Liver (tissue), 9 donors: ENCODE measurements around the gene APBA2. TPM values are rescaled to one million over a fixed set of nuclear protein-coding genes. Genes with fewer than 3 reads are reported as not detected.

Experiments used
- DNase-seq: peaks from one replicate; pipeline ENCODE4 v3.0.0-alpha.2; 2017; ENCODE audit warnings: low spot score
- H3K27ac ChIP-seq, 2 donors: one replicate each; pipeline ENCODE4 v1.7.0; 2013; ENCODE audit warnings: inconsistent platforms in 2 of 2, low read length in 2 of 2, control low read depth in 1 of 2, low read depth in 1 of 2, mild to moderate bottlenecking in 1 of 2
- H3K27me3 ChIP-seq, 4 donors: one replicate each; pipeline versions ENCODE4 v1.6.1 to v1.7.0; 2013; ENCODE audit warnings: low read length in 3 of 4, inconsistent platforms in 1 of 4, mild to moderate bottlenecking in 1 of 4, moderate library complexity in 1 of 4; ENCODE audit not compliant: control insufficient read depth in 4 of 4, insufficient read depth in 4 of 4
- H3K36me3 ChIP-seq, 4 donors: one replicate each; pipeline versions ENCODE4 v1.6.1 to v1.7.0; 2013; ENCODE audit warnings: low read length in 3 of 4, mild to moderate bottlenecking in 3 of 4, low read depth in 1 of 4, moderate library complexity in 1 of 4; ENCODE audit not compliant: control insufficient read depth in 4 of 4, insufficient read depth in 3 of 4
- H3K4me1 ChIP-seq, 4 donors: one replicate each; pipeline versions ENCODE4 v1.6.1 to v1.7.0; 2013; ENCODE audit warnings: low read length in 3 of 4, mild to moderate bottlenecking in 3 of 4, moderate library complexity in 1 of 4; ENCODE audit not compliant: control insufficient read depth in 4 of 4, insufficient read depth in 4 of 4
- H3K4me3 ChIP-seq, 3 donors: one replicate each; pipeline versions ENCODE4 v1.6.1 to v1.7.0; 2013; ENCODE audit warnings: low read length in 3 of 3, control low read depth in 1 of 3, low read depth in 1 of 3, mild to moderate bottlenecking in 1 of 3
- H3K9ac ChIP-seq, 2 donors: one replicate each; pipeline ENCODE4 v1.7.0; 2013; ENCODE audit warnings: low read length in 2 of 2, mild to moderate bottlenecking in 2 of 2, moderate library complexity in 2 of 2, control low read depth in 1 of 2, low read depth in 1 of 2
- H3K9me3 ChIP-seq, 4 donors: one replicate each; pipeline versions ENCODE4 v1.6.1 to v1.7.0; 2013; ENCODE audit warnings: low read length in 3 of 4; ENCODE audit not compliant: control insufficient read depth in 4 of 4
- ATF3 ChIP-seq: IDR thresholded peaks from 2 replicates; pipeline ENCODE4 v1.6.1; 2016; ENCODE audit warnings: antibody characterized with exemption
- CTCF ChIP-seq: fragments of 150-350 bp; IDR thresholded peaks from 2 replicates; pipeline ENCODE4 v1.5.1; 2017; ENCODE audit warnings: improper control_type of control experiment, low read depth, low read length; ENCODE audit not compliant: missing input control
- EGR1 ChIP-seq, 2 donors: IDR thresholded peaks; 2 replicates each; pipeline ENCODE4 v1.6.1; 2016 to 2018; ENCODE audit warnings: antibody characterized with exemption in 2 of 2, low read depth in 2 of 2
- FOXA1 ChIP-seq: IDR thresholded peaks from 2 replicates; pipeline ENCODE4 v1.6.1; 2016; ENCODE audit warnings: antibody characterized with exemption
- FOXA2 ChIP-seq: IDR thresholded peaks from 2 replicates; pipeline ENCODE4 v1.6.1; 2016; ENCODE audit warnings: antibody characterized with exemption
- GABPA ChIP-seq, 2 donors: IDR thresholded peaks in 1 of 2; conservative IDR thresholded peaks in 1 of 2; 2 replicates each; pipeline ENCODE4 v1.6.1; 2016; ENCODE audit warnings: antibody characterized with exemption in 2 of 2, mild to moderate bottlenecking in 1 of 2, moderate library complexity in 1 of 2
- HNF4A ChIP-seq, 2 donors: conservative IDR thresholded peaks; 2 replicates each; pipeline ENCODE4 v1.6.1; 2016; ENCODE audit warnings: antibody characterized with exemption in 2 of 2, mild to moderate bottlenecking in 2 of 2
- HNF4G ChIP-seq: IDR thresholded peaks from 2 replicates; pipeline ENCODE4 v1.6.1; 2016; ENCODE audit warnings: antibody characterized with exemption
- JUND ChIP-seq, 2 donors: IDR thresholded peaks; 2 replicates each; pipeline ENCODE4 v1.6.1; 2016; ENCODE audit warnings: antibody characterized with exemption in 2 of 2
- MAX ChIP-seq: IDR thresholded peaks from 2 replicates; pipeline ENCODE4 v1.6.1; 2016; ENCODE audit warnings: antibody characterized with exemption
- SP1 ChIP-seq: IDR thresholded peaks from 2 replicates; pipeline ENCODE4 v1.6.1; 2018; ENCODE audit warnings: antibody characterized with exemption, mild to moderate bottlenecking
- TAF1 ChIP-seq: conservative IDR thresholded peaks from 2 replicates; pipeline ENCODE4 v1.6.1; 2016; ENCODE audit warnings: antibody characterized with exemption, mild to moderate bottlenecking
- YY1 ChIP-seq: IDR thresholded peaks from 2 replicates; pipeline ENCODE4 v1.6.1; 2016; ENCODE audit warnings: antibody characterized with exemption, mild to moderate bottlenecking
- WGBS: extraction: QIAGEN DNeasy Blood & Tissue Kit; methylation state at CpG from one replicate; pipeline ENCODE4 v1.1.7; 2013; 5-methylcytosine and 5-hydroxymethylcytosine counted together
- polyA plus RNA-seq, 2 donors: library from polyadenylated mRNA; stranded (reverse) in 1 of 2; unstranded in 1 of 2; fragments of 200-250 nt in 1 of 2; fragments of >200 nt in 1 of 2; fragmentation: Nextera tagmentation in 1 of 2; extraction: Ambion mirVana in 1 of 2; gene quantifications; one replicate each; pipeline versions ENCODE4 v1.2.1 to v1.2.3, GENCODE V29; 2013 to 2015
- total RNA-seq, 2 donors: library from RNA; depleted of rRNA; stranded (reverse); fragments of >200 nt; gene quantifications; one replicate each; pipeline ENCODE4 v1.2.3, GENCODE V29; 2014
- TF ChIP-seq, protein P1 (sequence below): IDR thresholded peaks from 2 replicates; pipeline ENCODE4 v1.6.1; 2016; ENCODE audit warnings: antibody characterized with exemption, mild to moderate bottlenecking
- donor health status: healthy.
- donor health status: healthy.
- donor health status: healthy.
- donor health status: healthy.
- donor health status: healthy.

Gene APBA2
- total and polyA plus RNA-seq, 4 donors: 0.38 to 2.9 (median 1.7) TPM

DNA sequence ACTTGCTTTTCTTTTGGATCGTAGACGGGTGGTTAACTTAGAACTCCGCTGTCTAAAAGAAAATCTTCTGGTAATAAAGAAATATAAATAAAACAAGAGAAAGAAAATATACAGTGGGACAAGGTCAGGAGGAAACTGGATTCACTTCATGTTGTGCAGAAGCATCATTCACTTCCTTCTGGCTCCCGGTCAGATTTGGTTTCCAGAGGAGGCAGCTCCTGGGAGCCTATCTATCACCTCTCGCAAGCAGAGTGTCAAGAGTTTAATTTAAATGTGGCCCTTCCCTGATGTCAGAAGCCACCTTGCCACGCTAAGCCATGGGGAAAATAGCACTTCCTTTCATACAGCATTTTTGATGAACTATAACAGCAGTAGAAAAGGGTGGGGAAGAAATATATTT, 244.7 kb downstream of the APBA2 start:
- TF ChIP-seq MAX (no peak), FOXA2 (no peak), ATF3 (no peak), HNF4A (conservative IDR thresholded peaks at IDR 0.05) (no peak), GABPA (IDR thresholded peaks at IDR 0.05 in 1 of 2, conservative IDR thresholded peaks at IDR 0.05 in 1 of 2) (no peak), YY1 (no peak)
- TF ChIP-seq, protein P1, sequence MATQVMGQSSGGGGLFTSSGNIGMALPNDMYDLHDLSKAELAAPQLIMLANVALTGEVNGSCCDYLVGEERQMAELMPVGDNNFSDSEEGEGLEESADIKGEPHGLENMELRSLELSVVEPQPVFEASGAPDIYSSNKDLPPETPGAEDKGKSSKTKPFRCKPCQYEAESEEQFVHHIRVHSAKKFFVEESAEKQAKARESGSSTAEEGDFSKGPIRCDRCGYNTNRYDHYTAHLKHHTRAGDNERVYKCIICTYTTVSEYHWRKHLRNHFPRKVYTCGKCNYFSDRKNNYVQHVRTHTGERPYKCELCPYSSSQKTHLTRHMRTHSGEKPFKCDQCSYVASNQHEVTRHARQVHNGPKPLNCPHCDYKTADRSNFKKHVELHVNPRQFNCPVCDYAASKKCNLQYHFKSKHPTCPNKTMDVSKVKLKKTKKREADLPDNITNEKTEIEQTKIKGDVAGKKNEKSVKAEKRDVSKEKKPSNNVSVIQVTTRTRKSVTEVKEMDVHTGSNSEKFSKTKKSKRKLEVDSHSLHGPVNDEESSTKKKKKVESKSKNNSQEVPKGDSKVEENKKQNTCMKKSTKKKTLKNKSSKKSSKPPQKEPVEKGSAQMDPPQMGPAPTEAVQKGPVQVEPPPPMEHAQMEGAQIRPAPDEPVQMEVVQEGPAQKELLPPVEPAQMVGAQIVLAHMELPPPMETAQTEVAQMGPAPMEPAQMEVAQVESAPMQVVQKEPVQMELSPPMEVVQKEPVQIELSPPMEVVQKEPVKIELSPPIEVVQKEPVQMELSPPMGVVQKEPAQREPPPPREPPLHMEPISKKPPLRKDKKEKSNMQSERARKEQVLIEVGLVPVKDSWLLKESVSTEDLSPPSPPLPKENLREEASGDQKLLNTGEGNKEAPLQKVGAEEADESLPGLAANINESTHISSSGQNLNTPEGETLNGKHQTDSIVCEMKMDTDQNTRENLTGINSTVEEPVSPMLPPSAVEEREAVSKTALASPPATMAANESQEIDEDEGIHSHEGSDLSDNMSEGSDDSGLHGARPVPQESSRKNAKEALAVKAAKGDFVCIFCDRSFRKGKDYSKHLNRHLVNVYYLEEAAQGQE: no peak
- H3K27me3 ChIP-seq: no peaks in the 10 kb centered on the region
- no peak overlapping the region for H3K27ac ChIP-seq
- no peak for DNase-seq
- H3K4me3 ChIP-seq: no peak overlapping the region
- no peaks in the 10 kb centered on the region for H3K9me3 ChIP-seq
- H3K36me3 ChIP-seq: no peaks in the 10 kb centered on the region
- 54% methylated on average over 6 of the region's 6 CpGs for WGBS
- no peak overlapping the region for H3K9ac ChIP-seq
- H3K4me1 ChIP-seq: no peaks in the 10 kb centered on the region

GRCh38 chr15:29130951-29131839, 245.4 kb downstream of the APBA2 start:
- no peak for DNase-seq
- TF ChIP-seq TAF1 (no peak), SP1 (no peak), EGR1 (IDR thresholded peaks at IDR 0.05; ENCODE audit: low read depth in 2 of 2) (no peak), MAX (no peak), HNF4A (conservative IDR thresholded peaks at IDR 0.05) (no peak), FOXA1 (no peak), HNF4G (no peak), JUND (IDR thresholded peaks at IDR 0.05) (no peak), CTCF (no peak), GABPA (IDR thresholded peaks at IDR 0.05 in 1 of 2, conservative IDR thresholded peaks at IDR 0.05 in 1 of 2) (no peak)
- TF ChIP-seq, protein P1: no peak
- Histone ChIP-seq H3K36me3 (no peaks in the 10 kb centered on the region), H3K4me3 (no peak overlapping the region), H3K9me3 (no peaks in the 10 kb centered on the region), H3K27ac (no peak overlapping the region), H3K4me1 (no peaks in the 10 kb centered on the region), H3K27me3 (no peaks in the 10 kb centered on the region), H3K9ac (no peak overlapping the region)
- WGBS: 75% methylated on average over 19 of the region's 19 CpGs
